ENCODE data around the gene GCC2. TPM values are rescaled to one million over a fixed set of nuclear protein-coding genes. Genes with fewer than 3 reads are reported as not detected.
A peak's percentile ranks its signal among the peaks of the same experiment; 100 is the strongest.

Gene GCC2
- total and polyA plus RNA-seq, 2 of the 13 experiments (the other 11 are each of a cell fraction or from before 2014, with no cell fraction given) = 17.6 to 22.5 TPM

GRCh38 chr2:108448678-108449409 is at the start of gene GCC2 (continued):
- TF ChIP-seq ZNF720 (CRISPR knock-in tag; IDR thresholded peaks at IDR 0.05) (no peak), YEATS2 (CRISPR knock-in tag; IDR thresholded peaks at IDR 0.05; ENCODE audit: borderline replicate concordance) (peak; percentile 92), ZNF350 (CRISPR knock-in tag; IDR thresholded peaks at IDR 0.05; ENCODE audit: borderline replicate concordance, low read depth) (peak; percentile 98; the same call in 1 of the 2 replicates), CTCF (CRISPR knock-in tag; IDR thresholded peaks at IDR 0.05) (no peak; the same call in 1 of the 2 replicates), AGO2 (optimal IDR thresholded peaks at IDR 0.05; ENCODE audit: low read depth, low read length) (peak; percentile 79), KLF9 (CRISPR knock-in tag; IDR thresholded peaks at IDR 0.05; ENCODE audit: low read depth) (peak; percentile 89; the same call in 1 of the 2 replicates), CCDC6 (CRISPR knock-in tag; IDR thresholded peaks at IDR 0.05) (peak; percentile 74; the same call in 1 of the 2 replicates), ZNF564 (CRISPR knock-in tag; IDR thresholded peaks at IDR 0.05) (peak; percentile 77; the same call in 1 of the 2 replicates), ZNF614 (CRISPR knock-in tag; IDR thresholded peaks at IDR 0.05; ENCODE audit: borderline replicate concordance) (peak; percentile 85; the same call in 1 of the 2 replicates), DMTF1 (CRISPR knock-in tag; IDR thresholded peaks at IDR 0.05) (no peak), DNMT3B (CRISPR knock-in tag; conservative IDR thresholded peaks at IDR 0.05) (no peak), TOPORS (CRISPR knock-in tag; IDR thresholded peaks at IDR 0.05) (peak; percentile 85), MBNL3 (CRISPR knock-in tag; conservative IDR thresholded peaks at IDR 0.05) (no peak), CREB3 (CRISPR knock-in tag; IDR thresholded peaks at IDR 0.05) (no peak), ZNF629 (CRISPR knock-in tag; conservative IDR thresholded peaks at IDR 0.05) (peak; percentile 61; the same call in 1 of the 2 replicates), ZNF33B (CRISPR knock-in tag; IDR thresholded peaks at IDR 0.05) (0 out of 2 replicates have a peak, but pooled peaks have one; percentile 28), LBX2 (CRISPR knock-in tag; IDR thresholded peaks at IDR 0.05; ENCODE audit: borderline replicate concordance) (no peak; the same call in 1 of the 2 replicates), ZNF432 (CRISPR knock-in tag; IDR thresholded peaks at IDR 0.05; ENCODE audit: borderline replicate concordance) (no peak), EZH2 (conservative IDR thresholded peaks at IDR 0.05; ENCODE audit: low read depth, low read length) (no peak)
- TF ChIP-seq, protein P1, sequence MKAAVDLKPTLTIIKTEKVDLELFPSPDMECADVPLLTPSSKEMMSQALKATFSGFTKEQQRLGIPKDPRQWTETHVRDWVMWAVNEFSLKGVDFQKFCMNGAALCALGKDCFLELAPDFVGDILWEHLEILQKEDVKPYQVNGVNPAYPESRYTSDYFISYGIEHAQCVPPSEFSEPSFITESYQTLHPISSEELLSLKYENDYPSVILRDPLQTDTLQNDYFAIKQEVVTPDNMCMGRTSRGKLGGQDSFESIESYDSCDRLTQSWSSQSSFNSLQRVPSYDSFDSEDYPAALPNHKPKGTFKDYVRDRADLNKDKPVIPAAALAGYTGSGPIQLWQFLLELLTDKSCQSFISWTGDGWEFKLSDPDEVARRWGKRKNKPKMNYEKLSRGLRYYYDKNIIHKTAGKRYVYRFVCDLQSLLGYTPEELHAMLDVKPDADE (CRISPR knock-in tag; IDR thresholded peaks at IDR 0.05) = no peak
